Adipose tissue (tissue), 3 donors: ENCODE data around the gene ANKRD39. TPM values are rescaled to one million over a fixed set of nuclear protein-coding genes. Genes with fewer than 3 reads are reported as not detected.

Experiments used
- H3K27ac ChIP-seq: one replicate; pipeline ENCODE4 v1.5.1; 2013; ENCODE audit warnings: low read depth, low read length
- WGBS, 3 donors: extraction: QIAGEN DNeasy Blood & Tissue Kit; methylation state at CpG; one replicate each; pipeline ENCODE4 v1.1.7; 2013; 5-methylcytosine and 5-hydroxymethylcytosine counted together
- polyA plus RNA-seq, 3 donors: library from polyadenylated mRNA; stranded (reverse); fragments of 200-250 nt; gene quantifications; one replicate each; pipeline ENCODE4 v1.2.3, GENCODE V29; 2013
- donor health status: healthy with polysubstance abuse.
- donor health status: Bipolar disorder and iron deficiency.
- donor health status: healthy.

ANKRD39 gene, protein sequence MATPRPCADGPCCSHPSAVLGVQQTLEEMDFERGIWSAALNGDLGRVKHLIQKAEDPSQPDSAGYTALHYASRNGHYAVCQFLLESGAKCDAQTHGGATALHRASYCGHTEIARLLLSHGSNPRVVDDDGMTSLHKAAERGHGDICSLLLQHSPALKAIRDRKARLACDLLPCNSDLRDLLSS
- polyA plus RNA-seq, result 10 to 100 TPM in 2 of 3 donors, 1 to 10 TPM in 1; 9.4 to 14.5 (median 11.0) TPM

DNA sequence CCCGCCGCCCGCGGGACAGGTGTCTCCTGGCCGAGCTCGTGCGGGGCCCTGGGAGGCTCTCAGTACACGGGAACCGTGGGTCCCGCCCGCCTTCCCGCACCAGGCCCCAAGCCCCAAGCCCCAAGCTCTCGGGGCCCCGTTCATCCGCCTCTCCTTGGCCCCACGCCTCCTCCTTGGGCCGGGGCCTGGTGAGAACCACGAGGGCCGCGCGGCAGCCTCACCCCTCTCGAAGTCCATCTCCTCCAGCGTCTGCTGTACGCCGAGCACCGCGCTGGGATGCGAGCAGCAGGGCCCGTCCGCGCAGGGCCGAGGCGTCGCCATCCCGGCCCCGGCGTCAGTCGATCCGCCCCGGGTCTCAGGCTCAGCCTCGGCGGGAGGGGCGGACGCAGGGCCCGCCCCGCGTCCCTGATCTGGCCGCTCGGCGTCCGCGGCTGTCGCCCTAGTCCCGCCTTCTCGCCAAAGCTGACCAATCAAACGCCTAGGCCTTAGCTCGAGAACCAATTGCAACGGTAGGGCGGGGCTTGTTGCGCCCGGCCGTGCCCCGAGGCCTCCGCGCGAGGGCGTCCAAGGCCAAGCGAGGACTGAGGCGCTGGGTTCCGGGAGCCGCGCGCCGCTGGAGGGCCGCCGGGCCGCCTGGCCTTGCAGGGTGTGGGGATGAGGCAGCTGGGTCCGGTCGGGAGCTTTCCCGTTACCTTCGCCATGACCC, at the start of gene ANKRD39:
Gene ANKRD39, minus strand, starts transcription at position 350 of the 706 bp plus-strand sequence. Its CDS starts 29 bp downstream, at position 321.
- 0% methylated on average over 77 to 81 of the region's 81 CpGs for WGBS, 3 donors

DNA sequence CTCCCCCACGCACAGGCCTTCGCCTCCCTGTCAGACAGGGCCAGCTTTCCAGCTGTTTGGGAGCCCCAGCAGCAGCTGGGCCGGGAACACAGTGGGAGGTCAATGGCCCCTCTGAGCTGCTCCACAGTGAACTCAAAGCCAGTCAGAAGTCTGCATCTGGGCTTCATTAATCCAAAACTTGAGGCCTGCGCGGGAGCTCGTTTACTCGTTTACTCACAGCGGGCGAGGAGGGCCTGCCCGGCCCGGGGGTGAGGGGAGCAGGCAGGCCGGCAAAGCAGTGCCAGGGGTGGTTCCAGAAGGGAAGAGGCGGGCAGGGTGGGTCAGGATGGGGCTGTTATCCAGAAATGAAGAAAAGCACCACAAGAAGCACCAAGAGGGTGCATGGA, 48.9 kb upstream of the ANKRD39 start:
- H3K27ac ChIP-seq, result no peak overlapping the region
- WGBS, 3 donors, result 54 to 72% (median 63%) methylated on average over 13 of the region's 13 CpGs

More for the DNA sequence above, at the start of gene ANKRD39:
- H3K27ac ChIP-seq, result no peak within 1 kb of the TSS

DNA sequence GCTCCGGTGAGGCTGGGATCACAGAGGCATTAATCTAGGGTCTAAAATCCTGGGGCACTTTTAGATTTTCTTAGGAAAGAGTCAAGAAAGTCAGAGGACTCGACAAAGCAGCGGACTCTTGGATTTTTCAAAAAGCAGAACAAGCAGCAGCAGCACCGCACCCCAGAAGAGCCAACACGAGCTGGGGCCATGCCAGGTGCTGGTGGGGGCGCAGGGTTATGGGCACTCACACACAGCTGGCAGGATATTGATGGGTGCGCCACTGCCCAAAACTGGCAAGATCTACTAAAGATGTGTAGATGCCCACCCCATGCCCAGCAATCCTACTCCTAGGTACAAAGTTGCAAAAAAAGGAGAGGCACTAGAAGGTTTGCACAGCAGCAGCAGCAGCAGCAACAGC, 46.0 kb upstream of the ANKRD39 start:
- 59 to 73% (median 70%) methylated on average over 7 of the region's 7 CpGs for WGBS, 3 donors
- no peak overlapping the region for H3K27ac ChIP-seq

DNA sequence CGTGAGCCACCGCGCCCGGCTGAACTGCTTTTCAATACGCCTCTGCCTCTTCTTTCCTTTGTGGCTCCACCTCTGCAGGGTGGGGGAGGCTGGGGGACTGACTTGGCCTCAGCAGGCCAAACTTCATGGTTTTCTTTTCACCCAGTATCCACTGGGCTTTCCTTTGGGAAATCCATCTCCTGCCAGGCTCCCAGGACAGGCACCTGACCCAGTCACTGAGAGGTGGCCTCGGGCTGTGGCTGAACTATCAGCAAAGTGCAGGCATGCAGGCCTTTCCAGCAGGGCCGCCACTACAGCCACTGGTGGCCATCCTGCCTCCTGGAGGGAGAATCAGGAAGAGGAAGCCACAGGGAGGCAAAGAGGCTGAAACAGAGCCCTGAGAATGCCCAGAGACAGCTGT, 45.5 kb upstream of the ANKRD39 start:
- no peak overlapping the region for H3K27ac ChIP-seq
- WGBS, 3 donors, result 85 to 89% (median 86%) methylated on average over 7 of the region's 7 CpGs

DNA sequence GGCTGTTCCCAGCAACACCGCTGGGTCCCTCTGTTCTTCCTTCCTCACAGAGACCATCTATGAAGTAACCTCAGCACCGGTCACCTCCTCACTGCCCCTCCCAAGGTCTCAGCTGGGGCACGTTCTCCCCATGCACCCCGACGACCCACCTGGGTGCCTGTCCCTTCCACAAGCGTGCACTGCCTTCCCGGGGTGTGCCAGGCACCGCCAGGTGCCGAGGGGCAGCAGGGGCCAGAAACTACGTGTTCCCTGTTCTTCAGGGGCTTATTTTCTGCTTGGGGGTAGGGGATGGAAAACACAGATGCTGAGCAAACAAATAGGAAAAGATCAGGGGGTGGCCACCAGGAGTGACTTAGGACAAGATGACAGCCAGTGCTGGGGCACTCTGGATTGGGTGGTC, 42.4 kb upstream of the ANKRD39 start:
- no peak overlapping the region for H3K27ac ChIP-seq
- 80 to 87% (median 84%) methylated on average over 10 of the region's 10 CpGs for WGBS, 3 donors

DNA sequence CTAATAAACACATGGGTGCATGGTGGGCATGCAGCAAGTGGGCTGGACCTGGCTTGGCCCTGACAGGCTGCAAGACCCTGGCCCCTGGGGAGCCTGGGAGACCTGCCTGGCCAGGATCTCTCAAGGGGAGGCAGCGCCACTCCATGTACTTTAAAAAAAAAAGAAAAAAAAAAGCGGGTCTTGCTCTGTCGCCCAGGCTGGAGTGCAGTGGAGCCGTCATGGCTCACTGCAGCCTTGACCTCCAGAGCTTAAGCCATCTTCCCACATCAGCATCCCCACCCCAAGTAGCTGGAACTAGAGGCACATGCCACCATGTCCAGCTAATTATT, 41.6 kb upstream of the ANKRD39 start:
- 80 to 95% (median 92%) methylated on average over 4 of the region's 4 CpGs for WGBS, 3 donors
- H3K27ac ChIP-seq, result no peak overlapping the region

DNA sequence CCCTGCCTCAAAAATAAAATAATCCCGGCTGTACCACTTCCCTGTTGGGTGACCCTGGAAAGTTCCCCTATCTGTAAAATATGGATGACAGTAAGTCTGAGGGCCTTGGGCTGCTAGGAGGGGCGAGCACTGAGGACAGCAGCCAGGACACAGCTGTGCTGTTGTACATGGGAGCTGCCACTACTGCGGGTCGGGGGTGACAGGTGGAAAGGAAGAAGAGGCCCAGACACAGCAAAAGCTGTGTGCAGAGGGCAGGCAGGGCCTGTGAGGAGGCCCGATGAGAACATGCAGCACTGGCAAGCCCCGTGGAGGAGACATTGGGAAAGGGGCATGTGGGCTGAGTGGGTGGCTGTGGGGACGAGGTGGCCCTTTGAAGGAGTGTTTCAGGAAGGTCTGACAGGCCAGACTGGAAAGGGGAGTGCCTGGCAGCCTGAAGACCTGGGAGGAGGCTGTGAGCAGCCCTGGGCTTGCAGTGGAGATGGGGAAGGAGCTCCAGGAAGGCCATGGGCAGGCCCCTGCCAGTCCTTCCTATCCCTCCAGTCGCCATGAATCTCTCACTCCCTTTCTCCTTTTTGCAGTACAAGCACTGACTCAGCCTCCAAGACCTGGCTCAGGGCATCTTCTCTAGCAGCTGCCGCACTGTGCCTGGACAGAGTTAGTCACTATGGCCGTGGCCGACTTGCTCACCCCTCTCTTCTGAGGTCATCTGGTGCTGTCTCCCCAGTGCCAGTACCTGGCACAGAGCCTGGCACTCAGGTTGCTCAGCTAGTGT, 41.0 kb upstream of the ANKRD39 start:
- H3K27ac ChIP-seq, result no peak overlapping the region
- 75 to 84% (median 81%) methylated on average over 10 to 11 of the region's 11 CpGs for whole genome bisulfite sequencing, 3 donors

DNA sequence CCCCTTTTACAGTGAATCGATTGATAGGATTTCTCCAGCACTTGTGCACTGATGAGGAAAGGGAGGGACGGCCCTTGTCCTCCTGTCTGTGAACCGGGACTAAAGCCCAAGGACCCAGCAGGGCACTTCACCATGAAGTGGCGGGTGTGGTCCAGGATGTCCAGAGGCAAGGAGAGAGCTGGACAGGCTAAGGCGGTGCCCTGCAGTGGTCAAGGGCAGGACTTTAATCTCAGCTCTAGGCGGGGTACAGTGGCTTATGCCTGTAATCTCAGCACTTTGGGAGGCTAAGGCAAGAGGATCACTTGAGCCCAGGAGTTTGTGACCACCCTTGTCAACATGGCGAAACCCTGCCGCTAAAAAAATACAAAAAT, 40.3 kb upstream of the ANKRD39 start:
- 89 to 94% (median 90%) methylated on average over 8 of the region's 8 CpGs for WGBS, 3 donors
- no peak overlapping the region for H3K27ac ChIP-seq

DNA sequence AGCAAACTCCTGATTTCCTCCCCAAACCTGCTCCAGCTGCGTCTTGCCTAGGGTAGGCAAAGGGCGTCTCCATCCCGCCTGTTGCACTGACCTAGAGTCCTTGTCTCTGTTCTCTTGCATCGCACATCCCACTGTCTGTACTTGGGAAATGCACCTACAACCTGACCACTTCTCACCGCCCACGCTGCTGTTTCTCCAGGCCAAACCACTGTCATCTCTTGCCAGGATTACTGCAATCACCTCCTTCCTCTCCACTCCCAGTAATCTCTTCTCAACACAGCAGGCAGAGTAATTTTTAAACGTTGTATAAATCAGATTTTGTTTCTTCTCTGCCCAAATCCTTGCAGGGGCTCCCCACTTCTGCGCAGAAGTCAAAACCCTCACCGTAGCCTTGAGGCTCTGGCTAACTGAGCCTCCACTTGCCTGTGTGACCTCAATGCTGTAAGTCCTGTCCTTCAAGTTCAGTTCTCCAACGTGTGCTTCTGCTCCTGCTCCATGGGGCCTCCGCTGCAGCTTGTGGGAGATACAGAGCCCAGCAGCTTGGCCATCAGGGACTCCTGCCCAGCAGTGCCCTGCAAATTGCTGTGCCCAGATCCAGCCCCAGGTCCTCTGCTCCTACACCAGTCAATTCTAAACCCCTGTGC, 39.8 kb upstream of the ANKRD39 start:
- H3K27ac ChIP-seq, result no peak overlapping the region
- WGBS, 3 donors, result 67 to 76% (median 68%) methylated on average over 11 of the region's 11 CpGs

DNA sequence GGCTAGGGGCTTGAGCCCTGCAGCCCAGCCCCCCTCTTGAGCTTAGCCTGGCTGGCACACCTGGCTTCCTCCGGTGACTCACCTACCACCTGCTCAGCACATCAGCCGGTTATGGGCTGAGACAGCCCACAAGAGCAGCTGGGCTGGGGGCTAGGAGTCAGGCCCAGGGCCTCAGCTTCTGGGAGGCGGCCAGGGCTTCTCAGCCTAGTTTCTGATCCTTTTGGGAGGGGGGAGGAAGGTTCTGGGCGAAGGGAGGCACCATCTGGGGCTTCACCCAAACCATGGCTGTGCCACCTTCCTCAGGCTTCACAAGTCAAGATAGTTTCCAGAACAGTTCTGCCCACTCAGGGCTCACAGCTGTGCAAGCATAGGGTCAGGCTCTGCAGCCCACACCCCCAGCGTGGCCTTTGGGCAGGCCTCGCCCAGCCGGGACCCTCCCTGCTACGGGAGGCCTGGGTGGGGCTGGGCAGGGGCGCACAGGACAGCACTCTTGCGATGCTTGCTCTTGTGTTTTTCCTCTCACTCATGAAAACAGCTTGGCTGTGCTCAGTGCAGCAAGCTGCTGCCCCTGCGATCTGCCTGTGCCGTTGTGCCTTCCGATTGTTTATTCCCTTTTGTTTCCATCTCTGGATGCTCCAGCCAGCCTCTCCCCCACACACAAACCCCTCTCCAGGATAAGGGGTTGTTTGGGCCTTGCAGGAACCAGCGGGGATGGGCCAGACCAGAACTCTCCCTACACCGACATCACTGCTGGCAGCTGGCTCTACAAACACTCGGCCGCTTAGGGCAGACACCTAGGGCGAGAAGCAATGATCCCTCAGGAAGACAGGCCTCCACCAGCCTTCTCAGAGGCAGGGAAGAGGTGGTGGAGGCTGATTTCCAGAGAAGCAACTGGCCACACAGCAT, 38.2 kb upstream of the ANKRD39 start:
- WGBS, 3 donors, result 72 to 88% (median 75%) methylated on average over 18 of the region's 18 CpGs
- H3K27ac ChIP-seq, result no peak overlapping the region

DNA sequence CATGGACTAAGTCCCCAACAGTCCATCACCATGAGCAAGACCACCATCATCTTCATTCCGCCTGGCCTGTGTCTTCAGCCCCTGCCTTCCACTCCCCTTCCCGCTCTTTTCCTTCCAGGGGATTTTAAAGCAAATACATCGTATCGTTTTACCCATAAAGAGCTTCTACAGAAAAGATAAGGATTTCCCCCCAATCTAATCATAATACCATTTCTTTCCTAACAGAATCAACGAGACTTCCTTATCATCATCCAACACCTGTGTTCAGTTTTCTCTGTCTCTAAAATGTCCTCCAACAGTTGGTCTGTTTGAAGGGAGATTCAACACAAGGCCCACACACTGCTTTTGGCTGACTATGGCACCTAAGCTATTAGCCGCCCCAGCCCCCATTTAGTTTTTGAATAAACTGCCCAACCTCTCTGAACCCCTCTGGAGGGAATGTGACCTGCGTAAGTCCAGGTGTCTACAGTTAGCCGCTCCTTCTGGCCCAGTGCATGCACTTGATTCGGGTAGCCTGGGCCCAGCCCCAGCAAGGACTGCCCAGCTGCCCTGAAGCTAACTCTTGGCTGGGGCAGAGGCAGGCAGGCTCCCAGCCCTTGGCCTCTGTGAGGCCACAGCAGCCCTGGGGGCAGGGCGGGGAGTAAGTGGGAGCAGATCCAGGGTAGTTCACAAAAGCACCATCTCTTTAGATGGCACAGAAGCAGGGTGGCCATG, 37.4 kb upstream of the ANKRD39 start:
- H3K27ac ChIP-seq, result no peak overlapping the region
- whole genome bisulfite sequencing, 3 donors, result 82 to 86% (median 86%) methylated on average over 10 of the region's 10 CpGs

DNA sequence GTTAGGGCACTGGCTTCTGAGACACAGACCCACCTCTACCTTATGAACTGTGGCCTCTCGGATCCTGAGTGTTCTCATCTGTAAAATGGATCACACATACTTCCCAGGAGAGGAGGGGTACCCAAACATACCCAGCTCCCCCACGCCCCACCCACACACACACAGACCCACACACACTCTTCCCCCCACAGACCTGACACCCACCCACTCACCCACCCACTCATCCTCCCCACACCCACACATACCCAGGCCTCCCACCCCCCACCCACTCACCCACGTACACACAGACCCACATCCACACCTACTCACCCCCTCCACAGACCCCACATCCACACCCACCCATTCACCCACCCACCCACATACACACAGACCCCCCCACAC, 36.3 kb upstream of the ANKRD39 start:
- 90 to 95% (median 94%) methylated on average over 2 to 3 of the region's 3 CpGs for WGBS, 3 donors
- no peak overlapping the region for H3K27ac ChIP-seq

DNA sequence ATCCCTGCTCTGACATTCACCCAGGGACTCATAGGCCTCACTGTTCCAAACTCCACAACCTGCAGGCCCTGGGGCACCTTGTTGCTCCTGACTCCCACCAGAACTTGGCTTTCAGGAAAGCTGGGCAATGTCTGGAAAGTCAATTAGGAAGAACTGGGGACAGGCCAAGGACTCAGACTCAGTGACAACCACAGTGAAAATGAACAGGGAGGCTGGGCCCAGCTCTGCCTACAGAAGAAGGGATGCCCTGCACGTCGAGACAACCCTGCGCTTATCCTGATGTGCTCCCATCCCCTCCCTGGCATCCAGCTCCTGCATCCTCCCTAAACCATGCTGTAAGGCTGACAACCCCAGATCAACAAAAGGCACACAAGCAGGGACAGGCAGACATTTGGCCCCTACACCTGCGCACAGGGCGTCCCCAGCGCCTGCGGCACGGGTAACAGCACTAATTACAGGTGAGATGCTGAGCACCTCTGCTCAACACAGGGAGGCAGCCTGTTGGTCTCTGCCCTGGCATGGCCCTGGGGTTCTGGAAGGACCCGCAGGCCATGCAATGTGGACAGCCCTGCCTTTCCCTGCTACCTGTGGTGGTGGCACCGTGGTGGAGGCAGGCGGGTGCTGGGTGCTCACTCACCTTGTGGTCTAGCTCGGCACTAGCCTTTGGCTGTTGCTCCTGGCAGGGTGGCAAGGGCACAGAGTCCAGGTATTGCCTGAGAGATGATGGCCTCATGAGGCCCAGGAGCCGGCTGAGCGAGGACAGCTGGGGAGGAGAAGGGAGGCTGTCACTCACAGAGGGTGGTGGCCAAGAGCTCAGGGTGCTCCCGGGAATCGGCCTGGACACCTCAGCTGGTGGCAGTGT, 35.7 kb upstream of the ANKRD39 start:
- H3K27ac ChIP-seq, result no peak overlapping the region
- WGBS, 3 donors, result 89 to 95% (median 94%) methylated on average over 14 to 16 of the region's 16 CpGs

DNA sequence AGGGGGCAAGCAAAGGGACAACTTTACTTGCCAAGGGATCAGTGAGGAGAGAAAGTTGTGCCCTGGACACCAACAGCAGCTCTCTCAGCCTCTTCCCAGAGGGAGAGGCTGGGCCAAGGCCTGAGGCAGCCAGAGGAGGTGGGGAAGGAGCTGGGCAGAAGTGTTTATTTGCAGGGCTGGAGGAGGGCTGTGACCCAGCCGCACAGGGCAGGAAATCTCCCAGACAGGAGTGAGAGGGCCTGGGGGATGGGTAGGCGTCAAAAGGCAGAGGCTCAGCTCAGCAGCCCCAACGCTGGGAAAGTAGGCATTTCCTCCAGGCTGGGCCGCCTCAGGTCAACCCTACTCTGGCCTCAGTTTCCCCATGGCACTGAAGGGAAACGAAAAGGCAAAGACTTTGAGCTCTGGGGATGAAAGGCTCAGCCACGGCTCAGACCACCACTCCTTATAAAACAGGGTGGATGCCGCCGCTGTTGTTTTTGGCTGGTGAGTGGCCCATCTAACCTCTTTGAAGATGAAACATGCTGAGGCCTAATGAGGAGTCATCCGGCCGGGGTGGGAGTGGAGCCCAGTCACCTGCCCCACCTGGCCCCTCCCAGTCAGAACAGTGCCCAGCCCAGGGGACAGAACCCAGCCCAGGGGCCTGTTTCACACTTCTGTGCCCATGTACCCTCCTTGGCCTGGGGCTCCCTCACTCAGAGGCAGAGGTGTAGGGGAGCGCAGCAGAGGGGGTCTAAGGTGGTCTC, 33.9 kb upstream of the ANKRD39 start:
- H3K27ac ChIP-seq, result no peak overlapping the region
- 69 to 85% (median 69%) methylated on average over 11 of the region's 11 CpGs for WGBS, 3 donors

DNA sequence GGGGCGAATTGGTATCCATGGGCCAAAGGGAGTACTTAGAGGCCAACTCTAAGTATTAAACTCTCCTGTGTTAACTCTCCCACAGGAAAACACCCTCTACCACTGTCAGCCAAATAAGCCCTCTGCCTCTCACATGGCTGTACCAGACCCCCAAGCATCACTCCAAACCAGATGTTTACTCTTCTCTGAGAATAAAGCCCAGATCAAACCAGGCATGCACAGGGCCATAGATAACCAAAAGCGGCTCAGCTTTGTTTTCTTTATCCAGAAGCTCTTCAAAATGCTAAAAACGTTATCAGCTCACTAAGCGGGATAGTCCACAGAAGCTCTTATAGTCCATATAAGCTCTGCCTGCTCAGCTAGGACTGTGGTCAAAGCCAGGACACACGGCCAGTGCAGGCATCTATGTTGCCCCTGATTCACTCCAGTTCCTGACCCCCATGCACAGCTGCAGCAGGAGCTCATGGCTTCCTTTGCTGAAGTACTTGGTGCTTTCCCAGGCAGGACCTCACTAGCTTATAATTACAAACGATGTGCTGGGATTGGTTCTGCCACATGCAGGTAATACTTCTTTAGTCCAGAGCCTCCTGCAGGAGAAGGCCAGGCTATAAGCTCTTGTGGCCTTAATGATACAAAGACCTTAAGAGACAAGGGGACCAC, 33.0 kb upstream of the ANKRD39 start:
- 77 to 82% (median 81%) methylated on average over 6 of the region's 6 CpGs for WGBS, 3 donors
- no peak overlapping the region for H3K27ac ChIP-seq

DNA sequence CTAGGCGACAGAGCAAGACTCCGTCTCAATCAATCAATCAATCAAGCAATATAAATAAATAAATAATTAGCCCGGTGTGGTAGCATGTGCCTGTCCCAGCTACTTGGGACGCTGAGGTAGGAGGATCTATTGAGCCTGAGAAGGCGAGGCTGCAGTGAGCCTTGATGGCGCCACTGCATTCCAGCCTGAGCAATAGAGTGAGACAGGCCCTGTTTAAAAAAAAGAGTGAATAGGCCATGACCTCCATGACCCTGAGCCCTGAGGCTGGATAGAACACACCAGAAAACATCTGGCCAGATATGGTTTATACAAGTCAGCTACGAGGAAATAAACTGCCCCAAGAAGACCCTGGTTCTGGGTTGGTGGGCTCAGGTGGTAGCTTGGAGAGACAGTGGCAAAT, 32.4 kb upstream of the ANKRD39 start:
- 91 to 95% (median 93%) methylated on average over 7 of the region's 7 CpGs for WGBS, 3 donors

More for the DNA sequence above, 32.4 kb upstream of the ANKRD39 start:
- no peak overlapping the region for H3K27ac ChIP-seq
